ENCODE measurements around the gene SHISA9. TPM values are rescaled to one million over a fixed set of nuclear protein-coding genes. Genes with fewer than 3 reads are reported as not detected.

SHISA9 gene
- total RNA-seq, 1 experiment from 2014 or later, result not detected

GRCh38 chr16:13063457-13063856, 162.1 kb downstream of the SHISA9 start:
- ChIA-PET RAD21 (ENCODE audit: low non-redundant PET in 1 of 2, low total read pairs in 2 of 2, uncharacterized antibody in 2 of 2, unreplicated experiment in 2 of 2) (no interaction called here), CTCF (no interaction called here), POLR2A (no interaction called here)
- H3K4me1 ChIP-seq (ENCODE audit: control insufficient read depth in 1 of 2, insufficient read depth in 2 of 2, low read length in 2 of 2), result no peaks in the 10 kb centered on the region
- no peak overlapping the region for H2AFZ ChIP-seq (ENCODE audit: low read depth, low read length, poor library complexity, severe bottlenecking)
- no peaks in the 10 kb centered on the region for H3K27me3 ChIP-seq (ENCODE audit: insufficient read depth, low read length)
- H4K20me1 ChIP-seq (ENCODE audit: insufficient read depth), result no peaks in the 10 kb centered on the region
- no peaks in the 10 kb centered on the region for H3K36me3 ChIP-seq (ENCODE audit: control insufficient read depth in 1 of 2, insufficient read depth in 2 of 2, low read length in 2 of 2)
- H3K9me3 ChIP-seq (ENCODE audit: control insufficient read depth in 1 of 2, insufficient read depth in 1 of 2, low read depth in 1 of 2, low read length in 2 of 2), result peaks cover 0 to 2% of the 10 kb centered on the region in 2 experiments; a peak in 1 of 4 replicates
- H3K4me3 ChIP-seq (replicated peaks in 1 of 2; ENCODE audit: low read depth in 1 of 2, low read length in 2 of 2), result no peak overlapping the region
- no peak overlapping the region for H3K27ac ChIP-seq (ENCODE audit: low read depth, low read length)
- no TSS peak for BruUV-seq (replicated peaks)
- TF ChIP-seq EZH2phosphoT487 (IDR thresholded peaks at IDR 0.05; ENCODE audit: borderline replicate concordance) (no peak), REST (IDR thresholded peaks at IDR 0.05; ENCODE audit: low read depth) (no peak), ZNF274 (IDR thresholded peaks at IDR 0.05; ENCODE audit: low read depth, low read length) (no peak), EGR1 (IDR thresholded peaks at IDR 0.05; ENCODE audit: low read depth) (no peak), POLR2A (IDR thresholded peaks at IDR 0.05; ENCODE audit: borderline replicate concordance, extremely low read depth, insufficient read depth, insufficient read length) (no peak), ZFX (IDR thresholded peaks at IDR 0.05) (no peak), YY1 (IDR thresholded peaks at IDR 0.05; ENCODE audit: extremely low read depth, insufficient replicate concordance, low read depth, low read length) (no peak), CEBPB (IDR thresholded peaks at IDR 0.05; ENCODE audit: low read depth) (no peak), TCF7L2 (IDR thresholded peaks at IDR 0.05; ENCODE audit: borderline replicate concordance, extremely low read depth, insufficient read depth, insufficient read length) (no peak), MAX (IDR thresholded peaks at IDR 0.05) (no peak), JUND (IDR thresholded peaks at IDR 0.05) (no peak), CTCF (IDR thresholded peaks at IDR 0.05 in 2 of 3, conservative IDR thresholded peaks at IDR 0.05 in 1 of 3; ENCODE audit: borderline replicate concordance in 1 of 3, insufficient read depth in 1 of 3, low read depth in 2 of 3, low read length in 2 of 3) (no peak), POLR2AphosphoS5 (IDR thresholded peaks at IDR 0.05; ENCODE audit: low read depth, low read length) (no peak), ATF3 (IDR thresholded peaks at IDR 0.05) (no peak), ELF1 (IDR thresholded peaks at IDR 0.05; ENCODE audit: borderline replicate concordance, low read depth) (no peak), EZH2 (IDR thresholded peaks at IDR 0.05) (no peak), SP1 (IDR thresholded peaks at IDR 0.05; ENCODE audit: low read depth) (no peak), FOSL1 (IDR thresholded peaks at IDR 0.05; ENCODE audit: low read depth) (no peak), RAD21 (IDR thresholded peaks at IDR 0.05; ENCODE audit: low read depth) (no peak), SRF (IDR thresholded peaks at IDR 0.05; ENCODE audit: low read depth) (no peak)
- no peak overlapping the region for H3K9ac ChIP-seq (ENCODE audit: low read length)
- no peak overlapping the region for H3K4me2 ChIP-seq (ENCODE audit: low read length)
- intact Hi-C loops (cut with micrococcal nuclease), result no loop called here
- no peaks in the 10 kb centered on the region for H3K9me2 ChIP-seq (ENCODE audit: insufficient read depth)
- ATAC-seq (no peak), DNase-seq (ENCODE audit: low read depth, low spot score) (no peak)
- H3K79me2 ChIP-seq (ENCODE audit: insufficient read depth, low read length), result no peaks in the 10 kb centered on the region
